ENCODE measurements around the gene SHROOM3.

DNA sequence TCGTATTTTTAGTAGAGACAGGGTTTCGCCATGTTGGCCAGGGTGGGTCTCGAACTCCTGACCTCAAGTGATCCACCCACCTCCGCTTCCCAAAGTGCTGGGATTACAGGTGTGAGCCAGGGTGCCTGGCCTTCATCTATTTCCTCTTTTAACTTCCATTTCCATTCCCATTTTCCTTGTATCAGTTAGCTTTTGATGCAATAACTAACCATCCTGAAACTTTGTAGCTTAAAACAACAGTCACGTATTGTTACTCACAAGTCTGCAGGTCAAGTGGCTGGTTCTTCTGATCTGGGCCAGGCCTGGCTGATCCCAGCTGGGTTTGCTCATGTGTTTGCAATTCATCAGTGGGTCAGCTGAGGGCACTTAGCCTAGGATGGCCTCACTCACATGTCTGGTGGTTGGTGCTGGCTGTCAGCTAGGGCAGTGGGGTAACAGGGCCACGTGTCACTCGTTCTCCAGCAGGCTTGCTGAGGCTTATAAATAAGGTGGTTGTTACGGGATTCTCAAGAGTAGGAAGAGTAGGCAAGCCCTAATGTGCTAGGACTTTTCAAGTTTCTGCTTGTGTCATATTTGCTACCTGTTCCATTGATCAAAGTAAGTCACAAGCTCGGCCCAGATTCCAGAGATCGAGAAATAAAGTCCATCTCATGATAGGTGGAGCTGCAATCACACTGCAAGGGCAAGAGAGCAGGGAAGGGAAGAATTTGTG is 374.7 kb downstream of the SHROOM3 start:
- TF ChIP-seq PHF8 (IDR thresholded peaks at IDR 0.05; ENCODE audit: borderline replicate concordance, low read depth), result no peak
- TF ChIP-seq BHLHE40 (IDR thresholded peaks at IDR 0.05; ENCODE audit: low read depth, low read length), result no peak
- TF ChIP-seq, protein P1, sequence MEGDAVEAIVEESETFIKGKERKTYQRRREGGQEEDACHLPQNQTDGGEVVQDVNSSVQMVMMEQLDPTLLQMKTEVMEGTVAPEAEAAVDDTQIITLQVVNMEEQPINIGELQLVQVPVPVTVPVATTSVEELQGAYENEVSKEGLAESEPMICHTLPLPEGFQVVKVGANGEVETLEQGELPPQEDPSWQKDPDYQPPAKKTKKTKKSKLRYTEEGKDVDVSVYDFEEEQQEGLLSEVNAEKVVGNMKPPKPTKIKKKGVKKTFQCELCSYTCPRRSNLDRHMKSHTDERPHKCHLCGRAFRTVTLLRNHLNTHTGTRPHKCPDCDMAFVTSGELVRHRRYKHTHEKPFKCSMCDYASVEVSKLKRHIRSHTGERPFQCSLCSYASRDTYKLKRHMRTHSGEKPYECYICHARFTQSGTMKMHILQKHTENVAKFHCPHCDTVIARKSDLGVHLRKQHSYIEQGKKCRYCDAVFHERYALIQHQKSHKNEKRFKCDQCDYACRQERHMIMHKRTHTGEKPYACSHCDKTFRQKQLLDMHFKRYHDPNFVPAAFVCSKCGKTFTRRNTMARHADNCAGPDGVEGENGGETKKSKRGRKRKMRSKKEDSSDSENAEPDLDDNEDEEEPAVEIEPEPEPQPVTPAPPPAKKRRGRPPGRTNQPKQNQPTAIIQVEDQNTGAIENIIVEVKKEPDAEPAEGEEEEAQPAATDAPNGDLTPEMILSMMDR (IDR thresholded peaks at IDR 0.05), result no peak
- TF ChIP-seq RCOR1 (IDR thresholded peaks at IDR 0.05; ENCODE audit: low read depth, low read length), result no peak
- TF ChIP-seq, protein P2, sequence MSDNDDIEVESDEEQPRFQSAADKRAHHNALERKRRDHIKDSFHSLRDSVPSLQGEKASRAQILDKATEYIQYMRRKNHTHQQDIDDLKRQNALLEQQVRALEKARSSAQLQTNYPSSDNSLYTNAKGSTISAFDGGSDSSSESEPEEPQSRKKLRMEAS (IDR thresholded peaks at IDR 0.05), result no peak
- no peak for TF ChIP-seq RFX5 (IDR thresholded peaks at IDR 0.05)
- no peak for TF ChIP-seq SMC3 (IDR thresholded peaks at IDR 0.05)
- TF ChIP-seq HDAC2 (IDR thresholded peaks at IDR 0.05), result no peak
- TF ChIP-seq, protein P3, sequence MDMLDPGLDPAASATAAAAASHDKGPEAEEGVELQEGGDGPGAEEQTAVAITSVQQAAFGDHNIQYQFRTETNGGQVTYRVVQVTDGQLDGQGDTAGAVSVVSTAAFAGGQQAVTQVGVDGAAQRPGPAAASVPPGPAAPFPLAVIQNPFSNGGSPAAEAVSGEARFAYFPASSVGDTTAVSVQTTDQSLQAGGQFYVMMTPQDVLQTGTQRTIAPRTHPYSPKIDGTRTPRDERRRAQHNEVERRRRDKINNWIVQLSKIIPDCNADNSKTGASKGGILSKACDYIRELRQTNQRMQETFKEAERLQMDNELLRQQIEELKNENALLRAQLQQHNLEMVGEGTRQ (IDR thresholded peaks at IDR 0.05), result no peak
